NCI-H510A treated with DMSO at 0.1 percent for 48 hours (cell line): ENCODE measurements around the gene SHROOM3.

Experiments used
- DNase-seq: peaks from one replicate; lab custom pipeline; 2025; lab: John Stamatoyannopoulos, UW

Gene SHROOM3

DNA sequence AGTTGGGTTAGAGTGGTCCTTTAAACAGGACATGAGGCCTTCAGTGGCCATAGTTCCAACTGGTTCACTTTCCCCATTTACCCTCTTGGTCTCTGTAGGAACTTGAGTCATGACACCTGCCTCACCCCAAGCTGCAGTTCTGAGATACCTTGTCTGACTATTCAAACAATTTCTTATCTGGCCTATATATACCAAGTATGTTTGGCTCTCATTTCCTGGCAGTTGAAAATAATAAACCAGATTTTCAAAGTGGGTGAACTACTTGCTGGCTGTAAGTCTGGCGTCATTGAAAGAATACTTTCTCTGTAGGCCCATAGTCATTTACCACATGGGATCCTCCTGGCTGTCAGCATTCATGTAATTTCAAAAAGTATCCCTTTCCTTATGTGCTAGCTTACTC is 228.8 kb downstream of the SHROOM3 start:
- no peak for DNase-seq

DNA sequence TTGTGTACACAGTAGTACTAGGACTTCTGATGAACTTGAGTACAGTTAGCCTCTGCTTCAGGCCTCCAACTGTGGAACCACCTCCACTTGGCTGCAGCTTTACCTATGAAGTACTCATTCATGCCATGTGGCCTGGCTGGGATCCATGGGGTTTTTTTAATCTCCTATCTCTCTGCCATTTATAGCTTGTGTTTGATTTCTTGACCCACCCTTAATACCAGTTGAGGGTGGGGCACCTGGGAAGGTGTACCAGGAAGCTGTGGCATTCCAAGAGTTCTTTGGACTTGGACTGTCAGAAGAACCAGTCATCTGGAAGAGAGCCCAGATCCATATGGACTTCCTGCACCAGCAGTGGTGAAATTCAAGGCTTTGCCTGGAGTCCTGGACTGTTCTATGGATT is 230.1 kb downstream of the SHROOM3 start:
- no peak for DNase-seq

- DNase-seq = no peak
These were observed 230.7 kb downstream of the SHROOM3 start for GRCh38 chr4:76665721-76666120.

DNA sequence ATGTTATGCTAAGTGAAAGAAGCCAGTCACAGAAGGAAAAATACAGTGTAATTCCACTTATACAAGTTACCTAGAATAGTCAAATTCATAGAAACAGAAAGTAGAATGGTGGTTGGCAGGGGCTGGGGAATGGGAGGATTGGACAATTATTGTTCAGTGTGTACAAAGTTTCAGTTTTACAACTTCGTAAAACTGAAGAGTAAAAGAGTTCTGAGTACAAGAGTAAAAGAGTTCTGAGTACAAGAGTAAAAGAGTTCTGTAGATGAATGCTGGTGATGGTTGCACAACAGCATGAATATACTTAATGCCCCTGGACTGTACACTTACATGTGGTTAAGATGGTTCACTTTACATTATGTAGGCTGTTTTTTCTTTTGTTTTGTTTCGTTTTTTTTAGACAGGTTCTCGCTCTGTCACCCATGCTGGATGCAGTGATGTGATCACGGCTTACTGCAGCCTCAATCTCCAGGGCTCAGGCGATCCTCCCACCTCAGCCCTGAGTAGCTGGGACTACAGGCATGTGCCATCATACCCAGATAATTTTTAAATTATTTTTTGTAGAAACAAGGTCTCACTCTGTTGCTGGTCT is 232.0 kb downstream of the SHROOM3 start:
- DNase-seq = no peak

GRCh38 chr4:76670631-76671030 is 235.6 kb downstream of the SHROOM3 start:
- no peak for DNase-seq

DNA sequence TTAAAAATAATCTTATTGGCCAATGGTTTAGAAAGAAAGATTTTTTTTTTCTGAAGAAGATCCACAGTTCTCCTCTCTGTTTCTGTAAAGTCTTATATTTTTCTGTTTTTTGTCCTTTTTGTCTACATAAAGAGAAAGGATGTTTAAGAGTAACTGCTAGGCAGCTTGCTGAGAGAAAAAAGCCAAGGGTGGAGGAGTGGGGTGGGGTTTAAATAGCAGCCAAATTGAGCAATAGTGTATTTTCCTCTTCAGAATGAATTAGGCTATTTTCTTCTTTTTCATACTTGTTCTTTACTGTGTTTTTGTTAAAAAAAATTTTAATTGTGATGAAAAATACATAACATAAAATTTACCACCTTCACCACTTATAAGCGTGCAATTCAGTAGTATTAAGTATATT is 238.3 kb downstream of the SHROOM3 start:
- no peak for DNase-seq

DNA sequence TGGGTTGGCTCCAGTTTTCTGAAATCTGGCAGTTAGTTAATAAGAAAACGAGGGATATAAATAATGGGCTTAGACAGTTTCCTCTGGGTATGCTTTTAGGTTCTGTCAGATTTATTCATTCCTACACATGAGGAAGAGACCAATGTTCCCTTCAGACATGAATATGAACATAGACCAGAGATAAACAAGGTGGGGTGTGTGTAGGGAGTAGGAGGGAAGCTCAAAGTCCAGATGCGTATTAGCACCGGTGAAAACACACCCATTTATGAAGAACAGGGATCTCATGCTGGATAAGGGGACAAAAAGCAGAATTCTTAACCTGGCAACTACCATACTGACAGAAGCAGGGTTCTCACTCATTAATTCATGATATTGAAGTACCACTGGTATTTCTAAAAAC is 240.0 kb downstream of the SHROOM3 start:
- DNase-seq = no peak

DNA sequence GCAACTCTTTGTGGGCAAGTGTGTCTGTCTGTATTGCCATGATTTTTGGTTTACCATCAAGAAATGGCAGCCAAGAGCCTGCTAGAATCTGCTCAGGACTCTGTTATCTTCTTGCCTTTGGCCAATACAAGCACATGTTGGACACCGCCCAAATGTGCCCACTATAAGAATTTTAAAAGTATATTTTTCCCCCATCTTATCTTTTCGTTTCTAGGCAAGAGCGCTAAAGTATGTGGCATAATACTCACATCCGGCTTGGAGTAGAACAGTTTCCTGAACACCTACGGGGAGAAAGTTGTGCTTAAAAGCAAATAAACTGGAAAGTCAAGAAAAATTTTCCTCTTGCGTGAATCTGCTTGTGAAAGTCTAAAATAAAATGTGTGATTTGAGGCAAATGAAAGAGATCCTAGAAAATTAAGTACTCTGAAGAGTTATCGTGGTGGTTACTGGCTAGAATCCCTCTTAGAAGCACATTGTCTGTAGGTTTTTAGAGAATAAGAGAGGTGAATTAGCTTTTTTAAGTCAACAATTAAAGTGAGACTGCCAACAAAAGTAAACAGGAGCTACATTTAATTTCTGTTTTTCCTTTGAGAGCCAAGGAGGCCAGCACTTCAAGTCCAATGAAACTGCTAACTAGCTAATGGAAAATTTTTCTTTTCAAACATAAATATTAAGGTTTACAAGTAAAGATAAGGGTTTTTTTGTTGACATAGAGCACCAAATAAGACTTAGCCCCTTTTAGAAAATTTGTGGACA is 242.7 kb downstream of the SHROOM3 start:
- DNase-seq = peak; percentile 52

DNA sequence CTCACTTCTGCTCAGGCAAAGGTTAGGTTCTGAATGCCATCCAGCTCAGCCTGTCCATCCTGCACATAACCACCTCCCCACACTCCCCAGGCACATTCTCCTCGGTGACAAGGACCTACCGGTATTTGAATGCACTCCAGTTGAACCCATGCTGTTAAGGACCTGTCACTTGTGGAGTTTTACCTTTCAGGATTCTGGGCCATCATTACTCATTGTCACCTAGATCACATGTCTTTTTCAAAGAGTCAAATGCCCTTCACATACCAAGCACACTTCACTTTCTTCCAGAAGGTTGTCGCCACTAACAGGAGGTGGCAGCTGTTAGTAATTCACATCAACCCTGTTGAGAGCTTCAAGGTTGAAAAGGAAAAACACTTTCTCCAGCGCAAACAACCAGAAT is 244.7 kb downstream of the SHROOM3 start:
- DNase-seq = peak; percentile 93

DNA sequence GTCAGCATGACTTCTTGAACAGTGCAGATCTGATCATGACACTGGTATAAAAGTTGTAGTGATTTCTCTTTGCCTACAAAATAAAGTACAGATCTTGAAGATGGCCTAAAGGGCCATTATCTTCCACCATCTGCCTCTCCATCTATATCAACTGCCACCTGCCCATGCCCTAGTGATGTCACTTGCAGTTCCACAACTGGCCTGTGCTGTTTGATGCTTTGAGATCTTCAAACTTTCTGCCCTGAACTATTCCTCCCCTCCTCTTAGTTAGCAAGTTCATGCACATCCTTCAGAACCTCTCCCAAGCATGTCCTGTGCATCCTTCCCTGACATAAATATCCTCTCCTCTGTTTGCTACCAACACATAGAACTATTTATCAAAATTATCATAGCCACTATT is 245.9 kb downstream of the SHROOM3 start:
- peak; percentile 33 for DNase-seq

GRCh38 chr4:76681996-76682395 is 247.0 kb downstream of the SHROOM3 start:
- DNase-seq = no peak

GRCh38 chr4:76683144-76683543 is 248.1 kb downstream of the SHROOM3 start:
- DNase-seq = no peak

DNA sequence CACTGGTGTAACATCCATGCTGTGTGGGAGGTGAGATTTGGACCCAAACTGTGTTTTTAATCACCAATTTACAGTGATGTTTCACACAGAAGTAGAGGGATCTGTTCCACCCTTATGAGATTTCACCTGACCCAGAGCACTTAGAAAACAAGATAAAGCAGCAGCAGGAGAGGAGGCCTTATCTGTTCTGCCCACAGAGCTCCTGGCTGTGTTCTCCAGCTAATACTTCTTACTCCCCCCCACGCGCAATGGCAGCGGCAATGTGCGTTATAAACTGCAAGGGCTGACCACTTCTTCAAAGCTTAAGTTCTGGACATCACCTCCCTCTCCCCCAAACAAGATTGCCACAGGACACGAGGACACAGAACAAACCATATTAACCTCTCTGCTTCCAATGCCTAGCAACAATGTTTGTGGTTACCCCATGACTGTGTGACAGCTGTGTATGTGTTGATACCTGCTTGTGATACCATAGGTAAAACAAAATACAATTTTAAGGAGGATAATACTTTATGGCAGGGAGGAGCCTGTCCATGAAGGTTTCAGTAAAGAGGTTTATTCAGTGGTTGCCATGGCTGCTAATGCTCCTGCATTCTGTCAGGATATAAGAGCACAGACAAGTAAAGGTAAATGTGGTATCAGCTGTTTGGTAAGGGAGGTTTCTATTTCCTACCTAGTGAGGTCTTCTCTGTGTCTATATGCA is 252.9 kb downstream of the SHROOM3 start:
- peak; percentile 83 for DNase-seq

- no peak for DNase-seq
These were observed 253.7 kb downstream of the SHROOM3 start for GRCh38 chr4:76688619-76689144.

- DNase-seq = peak; percentile 65
These were observed 254.3 kb downstream of the SHROOM3 start for GRCh38 chr4:76689145-76689817.

GRCh38 chr4:76690011-76690905 is 255.2 kb downstream of the SHROOM3 start:
- peak; percentile 47 for DNase-seq

GRCh38 chr4:76690906-76691275 is 255.9 kb downstream of the SHROOM3 start:
- no peak for DNase-seq

DNA sequence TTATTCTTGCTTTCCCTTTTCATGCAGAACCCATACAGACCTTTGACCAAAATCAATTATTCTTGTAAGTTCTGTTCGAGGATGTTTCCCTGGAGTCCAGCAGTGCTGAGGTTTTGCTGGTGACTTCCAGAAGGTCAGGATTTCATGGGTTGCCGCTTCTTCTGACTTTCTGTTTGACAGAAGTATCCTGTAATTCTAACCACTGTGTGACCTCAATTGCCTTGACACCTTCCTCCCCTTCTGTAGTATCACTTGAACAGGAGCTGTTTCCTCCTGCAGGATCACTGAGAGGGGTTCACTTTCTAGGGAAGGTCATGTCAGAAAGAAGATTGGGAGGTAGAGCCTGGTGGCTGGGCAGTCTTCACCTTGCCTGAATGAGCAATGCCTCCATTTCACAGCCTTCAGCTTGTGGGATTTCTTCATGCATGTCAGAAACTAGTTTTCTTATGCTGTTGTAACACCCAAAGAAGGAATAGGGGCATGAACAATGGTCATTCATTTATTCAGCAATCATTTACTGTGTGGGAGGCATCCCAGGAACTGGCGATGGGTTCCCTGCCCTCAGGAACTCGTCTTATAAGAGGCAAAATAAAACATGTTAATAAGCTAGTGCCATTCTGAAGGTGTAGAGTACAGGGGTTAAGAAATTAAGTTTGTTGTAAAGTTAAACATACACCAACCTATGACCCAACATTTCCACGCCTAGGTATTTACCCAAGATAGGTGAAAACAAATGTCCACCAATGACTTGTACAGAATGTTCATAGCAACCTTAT is 257.0 kb downstream of the SHROOM3 start:
- DNase-seq = peak; percentile 33

GRCh38 chr4:76692761-76693160 is 257.7 kb downstream of the SHROOM3 start:
- no peak for DNase-seq

DNA sequence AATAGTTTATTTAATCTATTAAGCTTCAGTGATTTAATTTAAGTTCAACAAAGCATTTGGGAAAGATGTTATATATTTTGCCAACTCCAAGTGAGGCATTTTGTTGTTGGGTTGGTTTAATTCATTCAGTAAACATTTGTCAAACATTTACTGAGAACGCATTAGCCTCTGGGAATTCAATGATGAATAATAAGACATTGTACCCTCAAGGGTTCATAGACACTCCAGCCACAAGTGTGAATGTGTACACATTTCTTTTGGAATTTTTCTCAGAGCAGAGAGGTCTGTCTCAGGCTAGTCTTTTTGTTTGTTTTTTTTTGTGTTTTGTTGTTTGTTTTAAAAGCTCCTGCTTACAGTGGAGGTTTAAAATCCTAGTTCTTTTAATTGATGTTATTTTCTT is 259.0 kb downstream of the SHROOM3 start:
- no peak for DNase-seq

DNA sequence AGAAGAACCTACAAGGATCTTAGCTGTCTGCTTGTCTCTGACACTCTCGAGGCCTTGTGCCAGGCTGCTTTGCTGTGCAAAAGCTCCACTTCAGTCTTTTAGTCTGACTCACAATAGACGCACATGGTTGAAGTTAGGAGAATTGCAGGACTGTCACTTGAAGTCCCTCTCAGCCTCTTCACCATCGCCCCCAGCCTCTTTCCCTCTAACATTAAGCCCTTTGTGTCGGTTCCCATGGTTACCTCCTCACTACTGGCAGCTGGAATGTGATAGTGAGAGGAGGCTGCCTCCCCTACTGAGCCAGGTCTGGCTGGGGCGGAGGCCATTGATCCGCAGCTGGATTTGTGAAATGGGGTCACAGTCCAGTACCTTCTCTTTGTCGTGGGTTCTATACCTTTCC is 261.1 kb downstream of the SHROOM3 start:
- DNase-seq = peak; percentile 28
